NK-92 treated with Interleukin-12 subunit alpha and Interleukin-12 subunit beta, amount 100 ng/mL, for 24 hours (cell line): ENCODE measurements around the gene GAPDH.

Experiments
- DNase-seq: peaks from one replicate; lab custom pipeline; 2025; lab: John Stamatoyannopoulos, UW

Gene GAPDH

DNA sequence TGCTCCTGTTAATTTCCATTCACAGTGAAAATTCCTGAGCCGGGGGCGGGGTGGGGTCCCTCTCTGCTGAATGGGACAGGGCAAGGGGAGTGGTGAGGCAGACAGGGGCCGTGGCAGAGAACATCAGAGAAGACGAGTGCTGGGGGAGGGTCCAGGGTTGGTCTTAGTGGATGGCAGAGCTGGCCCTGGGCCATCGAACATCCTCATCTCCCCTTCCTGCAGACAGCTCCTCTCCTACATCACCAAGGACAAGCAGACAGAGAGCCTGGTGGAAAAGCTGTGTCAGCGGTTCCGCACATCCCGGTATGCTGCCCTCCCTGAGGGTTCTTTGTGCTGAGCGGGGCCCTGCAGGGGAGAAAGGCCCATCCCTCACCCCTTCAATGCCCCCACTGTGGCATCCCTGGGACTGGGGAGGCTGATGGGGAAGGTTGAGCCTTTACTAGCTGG, 5.0 kb upstream of the GAPDH start:
- DNase-seq, result no peak

DNA sequence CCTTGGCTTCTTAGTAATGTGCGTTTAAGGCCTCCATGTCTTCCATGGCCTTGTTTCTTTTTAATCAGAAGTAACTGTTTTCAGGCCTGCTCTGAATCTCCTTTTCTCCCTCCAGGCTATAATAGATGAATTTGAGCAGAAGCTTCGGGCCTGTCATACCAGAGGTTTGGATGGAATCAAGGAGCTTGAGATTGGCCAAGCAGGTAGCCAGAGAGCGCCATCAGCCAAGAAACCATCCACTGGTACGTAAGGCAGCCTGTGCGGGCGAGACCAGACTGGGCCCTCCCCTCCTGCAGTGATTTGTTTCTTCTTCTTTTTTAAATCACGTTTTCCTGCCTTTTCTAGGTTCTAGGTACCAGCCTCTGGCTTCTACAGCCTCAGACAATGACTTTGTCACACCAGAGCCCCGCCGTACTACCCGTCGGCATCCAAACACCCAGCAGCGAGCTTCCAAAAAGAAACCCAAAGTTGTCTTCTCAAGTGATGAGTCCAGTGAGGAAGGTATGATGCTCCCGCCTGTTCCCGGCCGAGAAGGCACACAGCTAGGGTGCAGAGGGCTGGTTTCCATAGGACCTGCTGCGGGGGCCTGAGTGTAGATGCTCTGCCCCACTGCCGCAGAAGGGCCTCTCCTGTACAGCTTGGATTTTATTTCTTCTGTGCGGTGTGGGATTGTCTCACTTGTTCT, 3.6 kb upstream of the GAPDH start:
- no peak for DNase-seq

DNA sequence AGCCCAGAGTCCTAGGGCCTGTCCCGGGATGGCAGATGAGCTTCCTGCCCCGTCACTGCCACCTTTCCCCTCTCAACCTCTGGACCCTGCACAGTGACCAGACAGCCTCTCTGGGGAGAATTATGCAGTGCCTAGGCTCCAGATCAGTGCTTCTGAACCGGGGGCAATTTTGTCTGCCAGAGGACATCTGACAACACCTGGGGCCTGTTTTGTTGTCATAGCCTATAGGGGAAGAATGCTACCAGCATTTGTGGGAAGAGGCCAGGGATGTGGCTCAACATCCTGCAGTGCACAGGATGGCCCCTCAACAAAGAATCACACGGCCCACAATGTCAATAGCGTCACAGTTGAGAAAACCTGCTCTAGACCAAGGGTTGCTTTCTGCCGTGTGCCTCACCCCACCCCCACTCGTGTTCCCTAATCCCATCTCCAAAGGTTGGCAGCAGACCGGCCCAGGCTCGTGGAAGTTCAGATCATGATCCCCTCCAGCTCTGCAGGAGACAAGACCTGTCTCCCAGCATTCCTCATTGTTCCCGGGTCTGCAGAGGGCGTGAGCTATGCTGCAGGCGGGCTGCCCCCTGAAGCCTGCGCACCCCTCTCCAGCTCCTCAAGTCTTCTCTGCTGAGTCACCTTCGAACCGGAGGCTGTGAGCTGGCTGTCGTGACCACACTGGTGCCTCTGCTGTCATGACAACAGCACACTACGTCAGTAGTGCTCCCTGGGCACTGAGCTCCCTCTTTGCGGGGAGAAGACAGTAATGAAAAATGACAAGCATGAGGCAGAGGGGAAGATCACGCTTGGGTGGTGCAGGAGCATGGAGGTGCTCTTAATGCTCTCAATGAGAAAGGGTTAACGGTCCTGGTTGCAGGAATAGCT, 2.0 kb upstream of the GAPDH start:
- DNase-seq, result peak; percentile 68

DNA sequence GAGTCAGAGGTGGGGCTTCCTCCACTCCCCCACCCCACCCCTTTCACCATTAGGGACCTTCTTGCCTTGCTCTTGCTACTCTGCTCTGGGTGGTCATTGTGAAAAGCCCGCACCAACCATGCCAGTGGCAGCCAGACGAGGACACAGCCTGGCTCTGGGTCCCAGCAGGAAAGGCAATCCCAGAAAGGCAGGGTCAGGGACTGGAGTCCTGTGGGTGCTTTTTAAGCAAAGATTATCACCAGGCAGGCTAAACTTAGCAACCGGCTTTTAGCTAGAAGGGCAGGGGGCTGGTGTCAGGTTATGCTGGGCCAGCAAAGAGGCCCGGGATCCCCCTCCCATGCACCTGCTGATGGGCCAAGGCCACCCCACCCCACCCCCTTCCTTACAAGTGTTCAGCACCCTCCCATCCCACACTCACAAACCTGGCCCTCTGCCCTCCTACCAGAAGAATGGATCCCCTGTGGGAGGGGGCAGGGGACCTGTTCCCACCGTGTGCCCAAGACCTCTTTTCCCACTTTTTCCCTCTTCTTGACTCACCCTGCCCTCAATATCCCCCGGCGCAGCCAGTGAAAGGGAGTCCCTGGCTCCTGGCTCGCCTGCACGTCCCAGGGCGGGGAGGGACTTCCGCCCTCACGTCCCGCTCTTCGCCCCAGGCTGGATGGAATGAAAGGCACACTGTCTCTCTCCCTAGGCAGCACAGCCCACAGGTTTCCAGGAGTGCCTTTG, 1.2 kb upstream of the GAPDH start:
- peak; percentile 34 for DNase-seq

DNA sequence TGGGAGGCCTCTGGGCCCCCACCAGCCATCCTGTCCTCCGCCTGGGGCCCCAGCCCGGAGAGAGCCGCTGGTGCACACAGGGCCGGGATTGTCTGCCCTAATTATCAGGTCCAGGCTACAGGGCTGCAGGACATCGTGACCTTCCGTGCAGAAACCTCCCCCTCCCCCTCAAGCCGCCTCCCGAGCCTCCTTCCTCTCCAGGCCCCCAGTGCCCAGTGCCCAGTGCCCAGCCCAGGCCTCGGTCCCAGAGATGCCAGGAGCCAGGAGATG, 729 bp upstream of the GAPDH start:
- DNase-seq, result no peak

DNA sequence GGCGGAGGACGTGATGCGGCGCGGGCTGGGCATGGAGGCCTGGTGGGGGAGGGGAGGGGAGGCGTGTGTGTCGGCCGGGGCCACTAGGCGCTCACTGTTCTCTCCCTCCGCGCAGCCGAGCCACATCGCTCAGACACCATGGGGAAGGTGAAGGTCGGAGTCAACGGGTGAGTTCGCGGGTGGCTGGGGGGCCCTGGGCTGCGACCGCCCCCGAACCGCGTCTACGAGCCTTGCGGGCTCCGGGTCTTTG, 303 bp downstream of the GAPDH start:
- DNase-seq, result peak; percentile 70

DNA sequence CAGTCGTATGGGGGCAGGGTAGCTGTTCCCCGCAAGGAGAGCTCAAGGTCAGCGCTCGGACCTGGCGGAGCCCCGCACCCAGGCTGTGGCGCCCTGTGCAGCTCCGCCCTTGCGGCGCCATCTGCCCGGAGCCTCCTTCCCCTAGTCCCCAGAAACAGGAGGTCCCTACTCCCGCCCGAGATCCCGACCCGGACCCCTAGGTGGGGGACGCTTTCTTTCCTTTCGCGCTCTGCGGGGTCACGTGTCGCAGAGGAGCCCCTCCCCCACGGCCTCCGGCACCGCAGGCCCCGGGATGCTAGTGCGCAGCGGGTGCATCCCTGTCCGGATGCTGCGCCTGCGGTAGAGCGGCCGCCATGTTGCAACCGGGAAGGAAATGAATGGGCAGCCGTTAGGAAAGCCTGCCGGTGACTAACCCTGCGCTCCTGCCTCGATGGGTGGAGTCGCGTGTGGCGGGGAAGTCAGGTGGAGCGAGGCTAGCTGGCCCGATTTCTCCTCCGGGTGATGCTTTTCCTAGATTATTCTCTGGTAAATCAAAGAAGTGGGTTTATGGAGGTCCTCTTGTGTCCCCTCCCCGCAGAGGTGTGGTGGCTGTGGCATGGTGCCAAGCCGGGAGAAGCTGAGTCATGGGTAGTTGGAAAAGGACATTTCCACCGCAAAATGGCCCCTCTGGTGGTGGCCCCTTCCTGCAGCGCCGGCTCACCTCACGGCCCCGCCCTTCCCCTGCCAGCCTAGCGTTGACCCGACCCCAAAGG, 804 bp downstream of the GAPDH start:
- DNase-seq, result peak; percentile 67

DNA sequence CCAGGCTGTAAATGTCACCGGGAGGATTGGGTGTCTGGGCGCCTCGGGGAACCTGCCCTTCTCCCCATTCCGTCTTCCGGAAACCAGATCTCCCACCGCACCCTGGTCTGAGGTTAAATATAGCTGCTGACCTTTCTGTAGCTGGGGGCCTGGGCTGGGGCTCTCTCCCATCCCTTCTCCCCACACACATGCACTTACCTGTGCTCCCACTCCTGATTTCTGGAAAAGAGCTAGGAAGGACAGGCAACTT, 1.3 kb downstream of the GAPDH start:
- DNase-seq, result no peak

DNA sequence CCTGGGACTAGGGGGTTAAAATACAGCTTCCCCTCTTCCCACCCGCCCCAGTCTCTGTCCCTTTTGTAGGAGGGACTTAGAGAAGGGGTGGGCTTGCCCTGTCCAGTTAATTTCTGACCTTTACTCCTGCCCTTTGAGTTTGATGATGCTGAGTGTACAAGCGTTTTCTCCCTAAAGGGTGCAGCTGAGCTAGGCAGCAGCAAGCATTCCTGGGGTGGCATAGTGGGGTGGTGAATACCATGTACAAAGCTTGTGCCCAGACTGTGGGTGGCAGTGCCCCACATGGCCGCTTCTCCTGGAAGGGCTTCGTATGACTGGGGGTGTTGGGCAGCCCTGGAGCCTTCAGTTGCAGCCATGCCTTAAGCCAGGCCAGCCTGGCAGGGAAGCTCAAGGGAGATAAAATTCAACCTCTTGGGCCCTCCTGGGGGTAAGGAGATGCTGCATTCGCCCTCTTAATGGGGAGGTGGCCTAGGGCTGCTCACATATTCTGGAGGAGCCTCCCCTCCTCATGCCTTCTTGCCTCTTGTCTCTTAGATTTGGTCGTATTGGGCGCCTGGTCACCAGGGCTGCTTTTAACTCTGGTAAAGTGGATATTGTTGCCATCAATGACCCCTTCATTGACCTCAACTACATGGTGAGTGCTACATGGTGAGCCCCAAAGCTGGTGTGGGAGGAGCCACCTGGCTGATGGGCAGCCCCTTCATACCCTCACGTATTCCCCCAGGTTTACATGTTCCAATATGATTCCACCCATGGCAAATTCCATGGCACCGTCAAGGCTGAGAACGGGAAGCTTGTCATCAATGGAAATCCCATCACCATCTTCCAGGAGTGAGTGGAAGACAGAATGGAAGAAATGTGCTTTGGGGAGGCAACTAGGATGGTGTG, 1.9 kb downstream of the GAPDH start:
- DNase-seq, result no peak

DNA sequence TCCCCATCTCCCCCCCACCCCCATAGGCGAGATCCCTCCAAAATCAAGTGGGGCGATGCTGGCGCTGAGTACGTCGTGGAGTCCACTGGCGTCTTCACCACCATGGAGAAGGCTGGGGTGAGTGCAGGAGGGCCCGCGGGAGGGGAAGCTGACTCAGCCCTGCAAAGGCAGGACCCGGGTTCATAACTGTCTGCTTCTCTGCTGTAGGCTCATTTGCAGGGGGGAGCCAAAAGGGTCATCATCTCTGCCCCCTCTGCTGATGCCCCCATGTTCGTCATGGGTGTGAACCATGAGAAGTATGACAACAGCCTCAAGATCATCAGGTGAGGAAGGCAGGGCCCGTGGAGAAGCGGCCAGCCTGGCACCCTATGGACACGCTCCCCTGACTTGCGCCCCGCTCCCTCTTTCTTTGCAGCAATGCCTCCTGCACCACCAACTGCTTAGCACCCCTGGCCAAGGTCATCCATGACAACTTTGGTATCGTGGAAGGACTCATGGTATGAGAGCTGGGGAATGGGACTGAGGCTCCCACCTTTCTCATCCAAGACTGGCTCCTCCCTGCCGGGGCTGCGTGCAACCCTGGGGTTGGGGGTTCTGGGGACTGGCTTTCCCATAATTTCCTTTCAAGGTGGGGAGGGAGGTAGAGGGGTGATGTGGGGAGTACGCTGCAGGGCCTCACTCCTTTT, 2.7 kb downstream of the GAPDH start:
- no peak for DNase-seq

DNA sequence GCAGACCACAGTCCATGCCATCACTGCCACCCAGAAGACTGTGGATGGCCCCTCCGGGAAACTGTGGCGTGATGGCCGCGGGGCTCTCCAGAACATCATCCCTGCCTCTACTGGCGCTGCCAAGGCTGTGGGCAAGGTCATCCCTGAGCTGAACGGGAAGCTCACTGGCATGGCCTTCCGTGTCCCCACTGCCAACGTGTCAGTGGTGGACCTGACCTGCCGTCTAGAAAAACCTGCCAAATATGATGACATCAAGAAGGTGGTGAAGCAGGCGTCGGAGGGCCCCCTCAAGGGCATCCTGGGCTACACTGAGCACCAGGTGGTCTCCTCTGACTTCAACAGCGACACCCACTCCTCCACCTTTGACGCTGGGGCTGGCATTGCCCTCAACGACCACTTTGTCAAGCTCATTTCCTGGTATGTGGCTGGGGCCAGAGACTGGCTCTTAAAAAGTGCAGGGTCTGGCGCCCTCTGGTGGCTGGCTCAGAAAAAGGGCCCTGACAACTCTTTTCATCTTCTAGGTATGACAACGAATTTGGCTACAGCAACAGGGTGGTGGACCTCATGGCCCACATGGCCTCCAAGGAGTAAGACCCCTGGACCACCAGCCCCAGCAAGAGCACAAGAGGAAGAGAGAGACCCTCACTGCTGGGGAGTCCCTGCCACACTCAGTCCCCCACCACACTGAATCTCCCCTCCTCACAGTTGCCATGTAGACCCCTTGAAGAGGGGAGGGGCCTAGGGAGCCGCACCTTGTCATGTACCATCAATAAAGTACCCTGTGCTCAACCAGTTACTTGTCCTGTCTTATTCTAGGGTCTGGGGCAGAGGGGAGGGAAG, 3.5 kb downstream of the GAPDH start:
- DNase-seq, result peak; percentile 26

DNA sequence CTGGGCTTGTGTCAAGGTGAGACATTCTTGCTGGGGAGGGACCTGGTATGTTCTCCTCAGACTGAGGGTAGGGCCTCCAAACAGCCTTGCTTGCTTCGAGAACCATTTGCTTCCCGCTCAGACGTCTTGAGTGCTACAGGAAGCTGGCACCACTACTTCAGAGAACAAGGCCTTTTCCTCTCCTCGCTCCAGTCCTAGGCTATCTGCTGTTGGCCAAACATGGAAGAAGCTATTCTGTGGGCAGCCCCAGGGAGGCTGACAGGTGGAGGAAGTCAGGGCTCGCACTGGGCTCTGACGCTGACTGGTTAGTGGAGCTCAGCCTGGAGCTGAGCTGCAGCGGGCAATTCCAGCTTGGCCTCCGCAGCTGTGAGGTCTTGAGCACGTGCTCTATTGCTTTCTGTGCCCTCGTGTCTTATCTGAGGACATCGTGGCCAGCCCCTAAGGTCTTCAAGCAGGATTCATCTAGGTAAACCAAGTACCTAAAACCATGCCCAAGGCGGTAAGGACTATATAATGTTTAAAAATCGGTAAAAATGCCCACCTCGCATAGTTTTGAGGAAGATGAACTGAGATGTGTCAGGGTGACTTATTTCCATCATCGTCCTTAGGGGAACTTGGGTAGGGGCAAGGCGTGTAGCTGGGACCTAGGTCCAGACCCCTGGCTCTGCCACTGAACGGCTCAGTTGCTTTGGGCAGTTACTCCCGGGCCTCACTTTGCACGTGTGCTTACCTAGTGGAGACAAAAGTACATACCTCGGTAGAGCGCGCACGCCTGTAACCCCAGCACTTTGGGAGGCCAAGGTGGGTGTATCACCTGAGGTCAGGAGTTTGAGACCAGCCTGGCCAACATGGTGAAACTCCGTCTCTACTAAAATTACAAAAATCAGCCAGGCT, 4.3 kb downstream of the GAPDH start:
- DNase-seq, result no peak

DNA sequence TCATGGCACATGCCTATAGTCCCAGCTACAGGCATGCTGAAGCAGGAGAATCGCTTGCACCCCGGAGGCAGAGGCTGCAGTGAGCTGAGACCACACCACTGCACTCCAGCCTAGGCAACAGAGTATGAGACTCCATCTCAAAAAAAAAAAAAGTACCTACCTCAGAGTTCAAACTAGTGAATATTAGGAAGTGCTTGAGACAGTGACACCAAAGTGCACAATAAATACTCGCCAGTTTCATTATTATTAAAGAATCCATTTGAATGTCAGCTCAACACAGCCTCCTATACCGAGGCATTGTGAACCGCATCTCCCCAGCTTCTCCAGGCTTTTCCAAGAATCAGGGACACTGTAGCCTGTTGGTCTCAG, 5.0 kb downstream of the GAPDH start:
- no peak for DNase-seq

DNA sequence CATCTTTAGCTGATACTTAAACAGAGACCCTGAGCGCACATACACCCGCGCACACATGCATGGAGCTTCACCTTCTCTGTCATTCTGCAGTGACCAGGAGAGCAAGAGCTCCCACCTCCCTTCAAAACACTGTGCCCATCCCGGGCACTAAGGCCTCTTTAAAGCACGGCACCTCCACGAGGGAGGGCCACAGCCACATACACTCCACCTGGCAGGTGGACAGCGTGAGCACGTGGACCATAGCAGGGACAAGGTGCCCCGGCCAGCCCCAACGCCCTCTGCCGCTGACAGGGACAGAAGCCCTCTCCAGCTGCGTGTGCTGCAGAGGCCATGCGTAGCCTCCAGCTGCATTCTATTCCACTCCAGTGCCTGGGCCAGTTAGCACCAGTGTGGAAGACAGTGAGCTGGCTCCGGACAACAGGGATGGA, 5.4 kb downstream of the GAPDH start:
- DNase-seq, result no peak

DNA sequence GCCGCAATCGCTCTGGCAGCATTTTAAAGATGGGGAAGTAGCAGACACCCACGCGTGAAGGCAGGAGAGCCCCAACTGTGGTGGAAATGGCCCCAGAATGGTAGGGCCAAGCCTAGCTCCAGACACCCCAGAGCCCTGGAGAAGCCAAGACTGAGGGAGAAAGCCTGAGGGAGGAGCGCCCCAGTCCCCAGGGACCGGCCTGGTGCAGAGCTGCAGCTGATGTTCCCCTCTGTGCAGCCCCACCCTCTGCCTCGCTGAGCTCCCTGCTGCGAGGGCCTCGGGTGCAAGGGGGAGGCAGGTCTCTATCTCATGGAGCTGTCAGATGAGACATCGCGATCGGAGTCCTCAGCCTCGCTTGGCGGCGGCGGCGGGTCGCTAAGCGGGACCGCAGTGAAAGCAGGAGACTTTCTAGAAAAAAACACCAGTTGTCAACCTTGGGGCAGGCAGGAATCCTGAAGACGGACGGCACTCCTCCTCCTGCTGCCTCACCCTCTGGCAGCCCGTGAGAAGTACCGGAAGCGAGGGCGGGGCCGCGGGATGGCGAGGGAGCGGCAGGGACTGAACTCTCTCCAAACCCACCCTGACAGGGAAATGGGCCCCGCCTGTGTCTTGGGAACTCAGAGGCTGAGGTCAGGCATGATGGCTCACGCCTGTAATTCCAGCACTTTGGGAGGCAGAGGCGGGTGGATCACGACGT, 6.0 kb downstream of the GAPDH start:
- no peak for DNase-seq

DNA sequence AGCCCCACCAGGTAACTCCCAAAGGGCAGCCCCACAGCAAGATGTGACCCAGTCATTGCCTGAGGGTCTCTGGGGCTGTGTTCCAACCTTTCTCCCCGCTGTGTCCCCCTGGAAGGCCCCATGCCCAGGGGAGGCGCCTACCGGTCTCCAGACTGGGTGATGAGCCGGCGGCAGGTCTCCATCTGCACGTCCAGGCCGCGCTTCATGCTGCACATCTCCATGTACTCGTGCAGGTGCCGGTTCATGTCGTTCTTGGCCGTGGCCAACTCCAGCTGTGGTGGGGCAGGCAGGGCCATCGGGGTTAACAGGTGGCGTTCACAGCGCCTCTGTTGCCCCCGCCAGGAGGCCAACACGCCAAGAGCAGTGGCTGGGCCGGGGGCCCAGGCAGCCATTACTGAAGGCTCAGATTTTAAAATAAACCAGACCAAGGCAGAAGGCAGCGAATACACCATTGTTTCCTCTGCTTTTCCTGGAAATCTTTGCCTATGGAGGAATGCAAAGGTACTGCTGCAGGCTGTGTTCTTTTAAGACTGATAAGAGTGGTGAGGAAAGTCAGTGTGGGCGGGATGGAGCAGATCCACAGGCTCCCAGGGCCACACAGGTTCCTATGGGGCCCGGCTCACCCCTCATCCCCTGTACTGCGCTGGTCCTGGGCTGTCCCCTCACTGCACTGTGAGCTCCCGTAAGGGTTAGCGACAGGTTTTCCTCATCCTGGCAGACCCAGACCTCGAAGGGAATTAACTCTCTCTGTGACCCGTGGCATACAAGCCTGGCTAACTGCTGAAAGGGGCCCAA, 7.3 kb downstream of the GAPDH start:
- DNase-seq, result no peak

DNA sequence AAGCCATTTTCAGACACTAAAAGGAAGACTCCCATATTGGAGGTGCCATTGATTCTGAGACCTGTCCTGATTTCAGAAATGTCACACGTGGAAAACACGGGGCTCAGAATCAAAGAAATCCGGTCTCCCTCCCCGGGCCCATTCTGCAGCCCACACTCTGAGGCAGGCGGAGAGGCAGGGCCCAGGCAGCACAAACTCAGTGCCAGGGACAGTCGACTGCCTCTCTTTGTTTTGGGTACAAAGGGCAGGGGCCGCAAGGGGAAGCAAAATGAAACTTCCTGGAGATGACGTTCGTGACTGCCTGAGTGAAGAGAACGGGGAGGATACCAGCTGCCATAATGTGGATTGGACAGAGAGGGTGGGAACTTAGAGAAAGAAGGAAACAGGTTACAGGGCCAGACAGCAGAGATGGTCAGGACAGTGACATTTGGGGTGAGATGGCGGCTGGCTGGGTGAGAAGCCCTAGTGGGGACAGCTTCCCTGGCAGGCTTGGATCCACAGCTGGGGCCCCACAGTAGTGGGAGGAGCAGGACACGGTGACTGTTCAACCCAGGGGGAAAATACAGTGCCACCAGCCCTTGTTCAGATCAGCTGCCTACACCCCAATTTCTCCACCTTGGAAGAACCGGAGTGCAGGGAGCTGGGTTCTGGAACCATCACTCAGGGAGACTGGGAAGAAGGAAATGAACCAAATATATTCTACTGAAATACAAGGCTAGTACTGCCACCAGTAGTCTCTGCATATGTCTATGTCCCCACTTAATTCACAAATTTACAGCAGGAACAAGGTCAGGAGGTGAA, 8.1 kb downstream of the GAPDH start:
- no peak for DNase-seq
